ENCODE measurements around the gene MMP15. TPM values are rescaled to one million over a fixed set of nuclear protein-coding genes. Genes with fewer than 3 reads are reported as not detected.

Gene MMP15
- total and polyA plus RNA-seq, 2 of the 4 experiments (the other 2 are of a cell fraction) = 0.18 to 0.56 TPM

GRCh38 chr16:57998486-57998885 is 27.1 kb upstream of the MMP15 start:
- Histone ChIP-seq H3K14ac (replicated peaks; ENCODE audit: low read depth, low read length) (no peak overlapping the region), H4K5ac (ENCODE audit: low read depth, low read length) (no peak overlapping the region), H3K9me1 (ENCODE audit: insufficient read depth, low read length) (peaks cover 11% of the 10 kb centered on the region; the same call in 1 of the 2 replicates), H3K4me2 (ENCODE audit: low read depth, low read length) (no peak overlapping the region), H4K20me1 (ENCODE audit: insufficient read depth, low read length) (peaks cover 18% of the 10 kb centered on the region), H2BK20ac (ENCODE audit: low read depth, low read length) (no peak overlapping the region), H3K79me1 (ENCODE audit: low read depth in 1 of 2, low read length in 2 of 2) (peaks cover 18 to 65% of the 10 kb centered on the region in 2 experiments), H3K27ac (ENCODE audit: insufficient read depth, low read length) (no peak overlapping the region), H2BK5ac (ENCODE audit: low read depth, low read length, poor library complexity, severe bottlenecking) (no peak overlapping the region), H2AFZ (replicated peaks; ENCODE audit: low read length, poor library complexity) (no peak overlapping the region), H2BK15ac (ENCODE audit: low read depth, low read length) (no peak overlapping the region), H3K9me3 (ENCODE audit: control insufficient read depth, insufficient read depth, low read length) (no peaks in the 10 kb centered on the region), H3K56ac (ENCODE audit: extremely low read depth, insufficient read depth, low read length) (no peak overlapping the region), H3K23ac (ENCODE audit: low read depth, low read length) (no peak overlapping the region), H4K91ac (ENCODE audit: insufficient read depth, low read depth, low read length) (no peak overlapping the region), H4K8ac (ENCODE audit: low read depth in 2 of 2, low read length in 2 of 2) (no peak overlapping the region), H3K18ac (ENCODE audit: low read depth, low read length) (no peak overlapping the region), H3K4me1 (ENCODE audit: control insufficient read depth, insufficient read depth, low read length) (peaks cover 12% of the 10 kb centered on the region), H3K36me3 (ENCODE audit: control insufficient read depth, insufficient read depth, low read length) (peaks cover 42% of the 10 kb centered on the region; the same call in 1 of the 2 replicates), H3K9ac (ENCODE audit: low read depth, low read length) (no peak overlapping the region), H2AK5ac (ENCODE audit: low read depth, low read length) (no peak overlapping the region), H3K27me3 (ENCODE audit: control insufficient read depth, insufficient read depth, low read length) (no peaks in the 10 kb centered on the region), H3K4me3 (ENCODE audit: insufficient read depth, low read depth, low read length) (no peak overlapping the region), H2BK120ac (ENCODE audit: low read depth, low read length) (no peak overlapping the region), H2AK9ac (replicated peaks; ENCODE audit: low read depth, low read length, poor library complexity) (peak overlapping the region; percentile 37), H3K4ac (ENCODE audit: low read depth, low read length) (no peak overlapping the region)
- WGBS, 2 experiments (ENCODE audit: extremely low coverage in 2 of 2, insufficient read length in 1 of 2) = no CpG with 5 or more reads among the region's 8 CpGs
- DNase-seq = no peak
- CTCF ChIA-PET = no interaction called here
- dilution Hi-C loops (cut with HindIII; ENCODE audit: low sequenced_read_pairs, unreplicated experiment) = no loop called here
- BruUV-seq (replicated peaks) = no TSS peak
- no peak for TF ChIP-seq FOS (IDR thresholded peaks at IDR 0.05; ENCODE audit: low read depth, low read length)
- TF ChIP-seq, protein P1, sequence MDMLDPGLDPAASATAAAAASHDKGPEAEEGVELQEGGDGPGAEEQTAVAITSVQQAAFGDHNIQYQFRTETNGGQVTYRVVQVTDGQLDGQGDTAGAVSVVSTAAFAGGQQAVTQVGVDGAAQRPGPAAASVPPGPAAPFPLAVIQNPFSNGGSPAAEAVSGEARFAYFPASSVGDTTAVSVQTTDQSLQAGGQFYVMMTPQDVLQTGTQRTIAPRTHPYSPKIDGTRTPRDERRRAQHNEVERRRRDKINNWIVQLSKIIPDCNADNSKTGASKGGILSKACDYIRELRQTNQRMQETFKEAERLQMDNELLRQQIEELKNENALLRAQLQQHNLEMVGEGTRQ (IDR thresholded peaks at IDR 0.05; ENCODE audit: low read depth, low read length) = no peak
- TF ChIP-seq BHLHE40 (IDR thresholded peaks at IDR 0.05; ENCODE audit: low read depth, low read length) = no peak
- TF ChIP-seq NFE2L2 (IDR thresholded peaks at IDR 0.05; ENCODE audit: low read depth, low read length) = no peak
- TF ChIP-seq, protein P2, sequence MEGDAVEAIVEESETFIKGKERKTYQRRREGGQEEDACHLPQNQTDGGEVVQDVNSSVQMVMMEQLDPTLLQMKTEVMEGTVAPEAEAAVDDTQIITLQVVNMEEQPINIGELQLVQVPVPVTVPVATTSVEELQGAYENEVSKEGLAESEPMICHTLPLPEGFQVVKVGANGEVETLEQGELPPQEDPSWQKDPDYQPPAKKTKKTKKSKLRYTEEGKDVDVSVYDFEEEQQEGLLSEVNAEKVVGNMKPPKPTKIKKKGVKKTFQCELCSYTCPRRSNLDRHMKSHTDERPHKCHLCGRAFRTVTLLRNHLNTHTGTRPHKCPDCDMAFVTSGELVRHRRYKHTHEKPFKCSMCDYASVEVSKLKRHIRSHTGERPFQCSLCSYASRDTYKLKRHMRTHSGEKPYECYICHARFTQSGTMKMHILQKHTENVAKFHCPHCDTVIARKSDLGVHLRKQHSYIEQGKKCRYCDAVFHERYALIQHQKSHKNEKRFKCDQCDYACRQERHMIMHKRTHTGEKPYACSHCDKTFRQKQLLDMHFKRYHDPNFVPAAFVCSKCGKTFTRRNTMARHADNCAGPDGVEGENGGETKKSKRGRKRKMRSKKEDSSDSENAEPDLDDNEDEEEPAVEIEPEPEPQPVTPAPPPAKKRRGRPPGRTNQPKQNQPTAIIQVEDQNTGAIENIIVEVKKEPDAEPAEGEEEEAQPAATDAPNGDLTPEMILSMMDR (conservative IDR thresholded peaks at IDR 0.05; ENCODE audit: low read depth, low read length) = no peak
- TF ChIP-seq CEBPB (IDR thresholded peaks at IDR 0.05; ENCODE audit: low read depth, low read length) = no peak
- no peak for TF ChIP-seq MXI1 (IDR thresholded peaks at IDR 0.05; ENCODE audit: borderline replicate concordance, low read depth, low read length)
- no peak for TF ChIP-seq MAZ (IDR thresholded peaks at IDR 0.05; ENCODE audit: borderline replicate concordance, low read depth, low read length)
- intact Hi-C loops (cut with micrococcal nuclease) = no loop called here
- in situ Hi-C loops (cut with MboI; ENCODE audit: low sequenced_read_pairs) = no loop called here
- ATAC-seq (ENCODE audit: low read depth) = no peak
- POLR2A ChIA-PET (ENCODE audit: unreplicated experiment) = no interaction called here

Data from IMR-90 (cell line).